IPS-NIHi11 (cell line): Measurements from ENCODE around the gene TMEM18.

Source experiments
- DNase-seq: peaks from one replicate; pipeline ENCODE4 v3.0.0; 2012; ENCODE audit warnings: mixed read lengths, low spot score

Gene TMEM18

DNA sequence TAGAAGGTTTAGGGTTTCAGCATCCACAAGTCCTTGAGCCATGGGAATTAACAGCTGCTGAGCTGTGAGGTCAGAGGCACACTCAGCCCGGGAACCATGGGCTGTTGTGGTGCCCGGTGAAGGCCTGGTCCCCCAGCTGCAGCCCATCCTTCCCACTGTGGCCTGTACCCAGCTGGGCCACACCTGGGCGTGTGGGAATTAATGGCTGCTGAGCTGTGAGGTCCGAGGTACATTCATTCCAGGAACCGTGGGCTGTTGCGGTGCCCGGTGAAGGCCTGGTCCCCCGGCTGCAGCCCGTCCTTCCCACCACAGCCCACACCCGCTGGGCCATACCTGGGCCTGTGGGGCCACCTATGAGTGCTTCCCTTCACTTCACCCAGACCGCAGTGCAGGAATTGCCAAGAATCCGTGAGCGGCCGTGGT lies 25.2 kb downstream of the TMEM18 start:
- DNase-seq = no peak

DNA sequence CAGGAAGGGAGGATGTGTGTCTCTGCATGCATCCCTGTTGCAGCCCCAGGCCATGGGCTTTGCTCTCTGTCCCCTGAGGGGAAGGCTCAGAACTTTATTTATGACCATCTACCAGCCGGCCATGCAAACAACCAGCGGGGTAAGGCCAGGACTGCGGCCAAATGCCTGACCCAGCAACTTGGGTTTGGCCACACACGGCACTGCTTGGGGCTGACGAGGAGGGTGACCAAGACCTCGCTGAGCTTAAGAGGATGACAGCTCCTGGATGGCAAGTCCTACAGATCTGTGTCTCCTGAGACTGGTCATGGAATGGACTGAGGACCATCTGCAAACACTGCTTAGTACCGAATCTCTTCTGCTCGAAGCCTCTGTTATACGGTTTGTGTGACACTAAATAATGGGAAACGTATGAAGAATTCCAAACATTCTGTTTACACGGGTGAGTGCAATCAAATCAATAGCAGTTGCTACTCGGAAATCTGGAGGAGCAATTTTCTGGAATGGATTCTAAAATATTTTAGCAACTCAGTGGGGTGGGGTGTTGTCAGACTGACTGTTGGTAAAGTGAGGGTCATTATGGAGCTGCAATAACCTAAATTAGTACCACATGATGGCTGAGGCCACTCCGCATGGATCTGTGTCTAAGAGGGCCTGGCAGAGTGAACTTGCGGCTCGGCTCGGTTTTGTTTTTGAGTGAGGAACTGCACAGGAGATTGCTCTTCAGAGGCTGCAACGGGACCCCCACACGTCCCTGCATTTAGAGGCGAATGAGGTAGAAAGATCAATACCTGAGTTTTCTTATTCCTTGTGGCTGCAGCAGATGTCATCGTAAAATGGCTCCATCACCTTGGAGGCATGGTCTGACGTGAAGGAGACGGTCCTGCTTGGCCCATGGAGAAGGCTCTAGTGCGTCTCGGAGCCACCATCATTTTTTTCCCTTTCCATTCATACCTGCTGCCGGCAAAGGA lies 26.6 kb downstream of the TMEM18 start:
- DNase-seq = no peak

DNA sequence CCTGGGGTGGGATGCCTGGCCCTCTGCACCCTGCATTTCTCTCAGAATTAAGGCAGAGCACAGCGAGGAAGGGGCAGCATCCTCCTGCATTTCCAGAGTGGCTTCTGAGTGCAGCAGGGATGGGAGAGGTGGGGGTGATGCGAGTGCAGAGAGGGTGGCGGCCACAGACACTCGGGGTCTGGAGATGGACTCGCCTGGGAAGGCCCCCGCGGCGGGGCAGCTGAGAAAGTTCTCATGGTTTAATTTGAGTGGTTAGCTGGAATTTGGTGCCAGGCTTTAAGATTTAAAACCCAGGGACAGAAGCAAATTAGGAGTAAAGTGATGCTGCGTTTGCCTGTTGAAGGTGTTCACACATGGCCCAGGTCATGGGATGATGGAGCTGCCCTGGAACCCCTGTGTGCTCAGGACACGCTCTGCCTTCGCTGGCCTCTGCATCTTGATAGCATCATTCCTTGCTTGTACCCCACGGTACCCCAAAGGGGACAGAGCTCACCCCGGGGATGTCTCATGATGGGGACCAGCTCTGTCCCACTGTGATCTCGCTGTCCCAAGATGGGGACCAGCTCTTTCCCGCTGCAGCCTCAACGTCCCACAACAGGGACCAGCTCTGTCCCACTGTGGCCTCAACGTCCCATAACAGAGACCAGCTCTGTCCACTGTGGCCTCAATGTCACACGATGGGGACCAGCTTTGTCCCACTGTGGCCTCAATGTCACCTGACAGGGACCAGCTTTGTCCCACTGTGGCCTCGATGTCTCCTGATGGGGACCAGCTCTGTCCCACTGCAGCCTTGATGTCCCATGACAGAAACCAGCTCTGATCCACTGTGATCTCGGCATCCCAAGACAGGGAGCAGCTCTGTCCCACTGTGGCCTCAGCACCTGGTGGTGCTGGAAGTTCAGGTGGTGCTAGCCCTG lies 27.5 kb downstream of the TMEM18 start:
- no peak for DNase-seq

DNA sequence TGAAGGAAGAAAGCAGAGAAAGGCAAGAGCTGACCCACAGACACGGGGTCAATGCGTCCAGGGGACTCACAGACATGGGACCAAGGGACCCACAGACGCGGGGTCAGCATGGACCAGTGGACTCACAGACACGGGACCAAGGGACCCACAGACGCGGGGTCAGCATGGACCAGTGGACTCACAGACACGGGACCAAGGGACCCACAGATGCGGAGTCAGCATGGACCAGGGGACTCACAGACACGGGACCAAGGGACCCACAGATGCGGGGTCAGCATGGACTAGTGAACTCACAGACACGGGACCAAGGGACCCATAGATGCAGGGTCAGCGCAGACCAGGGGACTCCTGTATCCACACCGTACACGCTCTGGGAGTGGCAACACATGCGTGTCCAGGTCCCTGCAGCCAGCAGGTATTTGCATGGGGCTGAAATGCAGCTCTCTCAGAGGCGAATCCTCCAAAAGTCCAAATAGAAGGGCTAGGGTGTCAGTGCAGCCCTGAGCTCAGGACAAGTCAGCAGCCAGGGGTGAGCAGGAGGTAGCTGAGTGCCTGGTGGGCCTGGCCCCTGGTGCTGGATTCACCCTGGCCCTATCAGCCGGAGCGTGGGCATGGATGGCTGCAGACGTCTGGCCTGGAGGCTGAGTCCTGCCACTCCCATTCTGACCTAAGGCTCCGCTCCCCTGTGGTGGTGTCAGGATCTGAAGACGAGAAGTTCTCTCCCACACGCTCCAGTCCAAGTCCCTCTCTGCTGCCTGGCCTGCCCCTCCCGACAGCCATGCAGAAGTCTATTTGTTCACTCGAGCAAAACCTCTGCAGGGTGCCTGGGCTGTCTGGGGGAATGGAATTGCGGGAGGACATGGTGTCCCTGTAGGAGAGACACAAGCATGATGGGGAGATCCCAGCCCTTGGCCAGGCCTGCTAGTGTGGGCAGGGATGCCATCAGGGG lies 28.5 kb downstream of the TMEM18 start:
- DNase-seq = no peak

DNA sequence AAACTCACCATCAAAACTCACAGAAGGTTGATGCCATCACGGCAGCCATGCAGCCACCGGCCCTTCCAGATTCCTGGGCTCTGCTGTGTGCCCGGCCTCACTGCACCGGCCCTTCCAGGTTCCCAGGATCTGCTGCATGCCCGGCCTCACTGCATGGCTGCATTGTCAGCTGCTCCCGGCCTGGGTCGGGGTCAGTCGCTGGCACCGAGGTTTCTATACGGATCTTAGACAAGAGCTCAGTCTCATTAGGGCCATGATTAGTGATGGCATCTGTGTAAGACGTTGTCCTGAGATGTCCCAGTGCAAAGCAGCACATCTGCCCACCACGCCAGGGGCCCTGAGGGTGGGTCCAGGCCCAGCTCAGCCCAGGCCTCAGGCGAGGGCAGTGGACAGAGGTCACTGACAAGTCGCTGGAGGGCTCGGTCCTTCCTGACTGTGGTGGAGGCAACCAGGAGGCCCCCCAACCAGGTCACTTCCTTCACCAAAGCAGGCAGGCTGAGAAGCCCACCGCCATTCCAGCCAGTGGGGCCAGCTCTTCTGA lies 29.4 kb downstream of the TMEM18 start:
- DNase-seq = no peak

DNA sequence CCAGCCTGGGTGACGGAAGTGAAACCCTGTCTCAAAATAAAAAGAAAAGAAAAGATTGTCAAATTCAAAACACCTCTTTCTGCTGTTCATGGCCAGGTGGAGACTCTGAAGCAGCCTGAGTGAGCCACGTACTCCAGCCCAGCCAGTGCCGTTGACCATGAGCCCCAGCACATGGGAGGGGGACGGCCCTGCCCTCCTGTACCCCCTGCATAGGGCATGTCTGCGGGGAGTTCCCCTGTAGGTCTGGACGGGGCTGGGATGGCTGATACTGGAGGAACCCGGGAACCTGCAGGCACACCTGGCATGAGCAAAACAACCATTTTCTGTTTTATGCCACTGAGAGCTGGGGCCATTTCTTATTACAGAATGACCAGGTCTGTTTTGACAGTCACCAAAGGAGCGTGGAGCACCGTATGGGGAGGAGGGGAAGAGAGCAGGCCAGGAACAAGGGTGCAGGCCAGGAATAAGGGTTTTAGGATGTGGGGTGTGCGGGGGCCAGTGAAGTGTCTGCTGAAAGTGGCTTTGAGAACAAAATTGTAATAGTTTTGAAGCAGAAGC lies 30.1 kb downstream of the TMEM18 start:
- no peak for DNase-seq

DNA sequence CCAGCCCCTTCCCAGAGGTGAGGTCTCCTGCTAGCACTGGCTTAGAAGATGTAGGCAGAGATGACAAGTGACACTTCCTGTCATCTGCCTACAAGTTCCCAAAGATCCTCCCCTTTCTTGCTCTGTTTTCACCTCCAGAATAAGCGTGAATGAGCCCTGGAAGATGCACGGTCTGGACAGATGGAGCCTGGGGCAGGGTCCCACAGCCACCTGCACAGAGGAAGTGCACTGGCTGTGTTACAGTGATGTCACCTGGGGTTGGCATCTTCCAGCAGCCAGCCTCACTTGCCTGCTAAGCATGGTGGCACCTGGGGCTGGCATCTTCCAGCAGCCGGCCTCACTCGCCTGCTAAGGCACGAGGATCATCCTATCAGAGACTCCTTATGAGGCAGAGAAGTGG lies 32.3 kb downstream of the TMEM18 start:
- no peak for DNase-seq

DNA sequence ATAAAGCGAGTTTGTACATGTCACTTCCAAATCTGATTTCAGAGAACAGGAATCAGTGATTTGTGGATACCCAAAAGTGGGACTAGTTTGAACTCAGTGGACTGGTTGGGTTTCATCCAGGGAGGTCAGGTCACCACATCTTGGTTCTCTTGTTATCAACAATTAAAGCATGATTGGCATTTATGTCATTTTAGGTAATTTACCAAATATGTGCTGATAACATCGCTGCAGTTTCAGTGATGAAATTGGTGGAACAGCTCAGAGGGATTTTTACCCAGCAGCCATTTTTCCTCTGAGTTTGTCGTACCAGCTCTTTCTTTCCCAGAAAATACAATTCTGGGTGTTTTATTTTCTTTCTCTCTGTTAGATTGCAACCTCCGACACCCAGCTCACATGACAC lies 33.4 kb downstream of the TMEM18 start:
- no peak for DNase-seq

DNA sequence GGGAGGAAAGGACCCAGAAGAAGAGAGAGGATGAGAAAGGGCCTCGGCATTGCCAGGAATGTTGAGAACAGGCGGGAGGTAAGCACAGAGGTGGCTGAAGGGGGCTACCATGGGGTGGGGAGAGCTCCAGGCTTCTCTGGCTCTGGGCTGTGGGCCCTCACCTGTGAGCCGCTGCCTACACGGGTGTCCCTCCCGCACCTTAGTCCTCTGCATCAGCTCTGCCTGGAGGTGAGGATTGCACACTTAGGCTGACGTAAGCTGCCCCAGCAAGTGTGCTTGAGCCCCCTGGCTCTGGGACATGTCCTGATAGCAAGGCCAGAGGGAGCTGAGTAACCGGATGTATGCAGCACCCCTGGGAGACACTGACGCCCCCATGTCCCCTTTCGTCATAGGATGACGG lies 33.9 kb downstream of the TMEM18 start:
- no peak for DNase-seq

DNA sequence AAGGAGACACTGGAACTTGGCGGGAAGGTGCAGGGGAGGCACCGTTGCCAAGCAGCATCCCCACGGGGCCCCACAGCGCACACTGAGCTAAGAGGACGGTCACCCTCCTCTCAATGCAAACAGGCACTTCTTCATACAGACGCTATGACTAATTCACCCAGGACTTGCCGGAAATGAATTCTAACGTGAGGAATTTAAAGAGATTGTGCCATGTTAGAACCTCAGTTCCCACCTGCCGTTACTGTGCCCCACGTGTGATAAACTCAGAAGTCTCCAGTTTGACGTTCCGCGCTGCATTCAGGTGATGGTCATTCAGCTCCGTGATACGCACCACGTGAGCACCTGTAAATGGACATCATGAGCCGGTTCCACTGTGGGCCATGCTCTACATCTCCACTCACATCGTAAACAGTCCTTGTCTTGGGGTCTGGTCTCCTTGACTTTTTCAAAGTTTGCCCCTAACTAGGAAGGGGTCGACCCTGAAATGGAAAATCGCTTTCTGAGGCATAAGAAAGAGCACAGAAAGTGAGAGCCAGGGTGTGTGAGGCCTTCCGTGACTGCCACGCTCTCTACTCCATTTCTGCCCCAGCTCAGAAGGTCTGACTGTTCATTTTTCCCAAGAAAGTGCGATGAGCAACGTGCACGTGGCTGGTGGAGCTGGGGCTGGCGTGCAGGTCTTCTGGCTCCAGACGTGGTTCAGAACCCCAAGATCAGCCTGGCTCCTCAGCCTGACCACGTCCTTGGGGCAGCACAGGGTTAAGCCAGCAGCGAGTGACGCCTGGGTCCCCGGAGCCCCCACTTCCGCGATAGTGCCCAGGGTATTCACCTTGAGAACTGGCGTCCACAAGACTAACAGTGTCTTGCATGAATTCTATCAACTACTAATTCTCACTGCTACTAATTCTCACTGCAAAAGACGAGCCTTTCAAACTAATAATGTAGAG lies 35.1 kb downstream of the TMEM18 start:
- DNase-seq = no peak

DNA sequence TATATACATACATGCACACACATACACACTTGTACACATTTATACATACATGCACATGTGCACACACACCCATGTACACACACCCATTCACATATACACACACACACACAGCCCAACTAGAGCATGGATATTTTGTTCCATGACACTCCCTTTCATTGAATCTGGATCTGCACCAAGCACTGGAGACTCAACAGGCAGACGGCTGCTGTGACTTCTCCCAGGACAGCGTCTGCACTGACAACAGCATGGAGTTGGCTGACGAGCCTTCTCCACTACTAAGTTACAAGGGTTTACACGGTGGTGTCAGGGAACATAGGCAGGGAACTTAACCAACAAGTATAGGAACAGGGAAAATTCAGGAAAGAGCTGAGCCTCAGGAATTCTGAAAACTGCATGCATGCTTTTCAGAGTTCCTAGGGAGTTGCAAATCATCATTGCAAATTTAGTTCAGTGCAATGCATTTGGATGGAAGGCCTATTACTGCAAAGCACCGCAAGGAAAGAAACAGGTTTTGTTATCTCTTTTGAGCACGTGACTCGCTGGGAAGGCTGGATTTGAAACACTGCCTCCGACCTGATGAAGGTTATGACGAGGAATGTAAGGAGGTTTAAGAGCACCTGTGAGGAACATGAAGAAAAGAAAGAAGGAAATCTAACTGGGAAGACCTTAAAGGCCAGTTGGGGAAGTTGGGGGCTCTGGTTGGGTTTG lies 35.9 kb downstream of the TMEM18 start:
- no peak for DNase-seq

DNA sequence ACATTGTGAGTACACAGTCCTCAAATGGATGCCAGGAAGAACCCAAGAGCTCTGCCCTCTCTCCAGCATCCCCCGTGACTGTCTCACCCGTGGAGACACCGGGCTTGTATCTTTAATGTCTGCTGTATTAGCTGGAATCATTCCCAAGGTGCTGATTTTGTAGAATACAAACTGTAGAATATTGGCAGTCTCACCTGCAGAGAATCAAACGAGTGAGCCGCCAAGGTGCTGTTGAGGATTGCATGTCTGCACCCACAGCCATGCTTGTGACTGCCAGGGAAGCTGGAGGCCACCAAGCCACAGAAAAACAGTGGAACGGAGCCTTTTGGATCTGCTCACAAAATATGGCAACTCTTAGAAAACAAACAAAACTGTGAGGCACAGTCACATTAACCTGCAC lies 37.5 kb downstream of the TMEM18 start:
- no peak for DNase-seq

DNA sequence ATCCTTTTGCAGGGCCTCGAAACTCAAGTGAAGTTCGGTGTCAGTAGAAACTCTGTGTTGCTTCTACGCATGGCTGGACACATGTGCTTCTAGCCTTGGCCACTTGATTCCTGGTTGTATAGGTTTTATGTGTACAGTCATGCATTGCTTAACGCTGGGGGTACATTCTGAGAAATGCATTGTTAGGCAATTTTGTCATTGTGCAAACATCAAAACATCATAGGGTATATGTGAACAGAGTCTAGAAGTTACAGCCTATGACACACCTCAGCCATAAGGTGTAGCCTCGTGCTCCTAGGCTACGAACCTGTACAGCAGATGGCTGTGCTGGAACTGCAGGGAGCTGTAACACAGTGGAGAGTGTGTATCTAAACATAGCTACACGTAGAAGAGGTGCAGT lies 39.4 kb downstream of the TMEM18 start:
- no peak for DNase-seq

DNA sequence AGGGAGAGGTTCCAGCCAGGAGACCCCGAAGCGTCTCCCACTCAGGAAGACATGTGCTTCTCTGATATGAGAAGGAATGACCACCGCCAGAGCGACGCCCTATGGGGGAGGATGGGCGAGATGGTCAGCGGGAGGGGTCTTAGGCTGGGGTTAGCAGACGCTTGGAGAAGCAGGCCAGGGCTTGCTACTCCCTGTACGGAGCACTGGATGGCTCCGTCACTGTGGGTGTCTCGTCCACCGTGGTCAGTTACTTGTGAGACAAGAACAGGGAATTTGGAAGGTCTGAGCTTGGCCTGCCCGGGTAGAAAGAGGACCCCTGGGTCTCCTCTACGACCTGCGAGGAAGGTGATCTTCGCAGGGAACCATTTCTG lies 39.8 kb downstream of the TMEM18 start:
- DNase-seq = no peak

DNA sequence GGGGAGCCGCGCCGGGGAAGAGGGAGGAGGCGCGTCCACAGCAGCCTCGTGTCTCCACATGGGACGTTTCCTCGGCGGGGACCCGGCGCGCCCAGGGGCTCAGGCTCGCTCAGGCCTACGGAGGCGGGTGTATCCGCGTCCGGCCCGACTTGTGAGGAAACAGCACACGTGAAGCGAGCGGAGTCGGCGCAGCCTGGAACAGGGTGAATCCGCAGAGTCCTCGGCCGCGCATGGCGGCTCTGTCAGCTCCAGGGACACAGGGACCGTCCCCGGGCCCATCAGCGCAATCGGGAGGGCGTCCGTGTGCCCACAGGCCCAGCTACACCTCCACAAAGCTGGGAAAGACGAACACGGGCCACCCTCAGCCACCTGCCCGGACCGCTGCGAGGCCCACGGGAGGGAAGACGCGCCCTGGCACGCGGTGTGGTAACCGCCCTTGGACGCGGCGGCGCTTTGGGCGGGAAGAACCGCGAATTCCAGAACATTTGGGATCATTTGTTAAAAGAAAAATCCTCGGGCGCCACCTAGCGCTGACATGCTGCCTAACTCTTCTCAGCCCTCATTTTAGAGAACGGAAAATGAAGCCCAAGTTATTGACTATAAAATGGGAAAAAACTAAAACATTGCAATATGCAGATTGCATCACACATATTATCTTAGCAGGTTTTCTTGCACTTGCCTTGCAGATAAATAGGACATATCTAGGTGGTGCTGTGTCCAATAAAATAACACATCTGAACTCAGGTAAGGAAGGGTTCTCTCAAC lies 40.4 kb downstream of the TMEM18 start:
- peak; percentile 87 for DNase-seq

DNA sequence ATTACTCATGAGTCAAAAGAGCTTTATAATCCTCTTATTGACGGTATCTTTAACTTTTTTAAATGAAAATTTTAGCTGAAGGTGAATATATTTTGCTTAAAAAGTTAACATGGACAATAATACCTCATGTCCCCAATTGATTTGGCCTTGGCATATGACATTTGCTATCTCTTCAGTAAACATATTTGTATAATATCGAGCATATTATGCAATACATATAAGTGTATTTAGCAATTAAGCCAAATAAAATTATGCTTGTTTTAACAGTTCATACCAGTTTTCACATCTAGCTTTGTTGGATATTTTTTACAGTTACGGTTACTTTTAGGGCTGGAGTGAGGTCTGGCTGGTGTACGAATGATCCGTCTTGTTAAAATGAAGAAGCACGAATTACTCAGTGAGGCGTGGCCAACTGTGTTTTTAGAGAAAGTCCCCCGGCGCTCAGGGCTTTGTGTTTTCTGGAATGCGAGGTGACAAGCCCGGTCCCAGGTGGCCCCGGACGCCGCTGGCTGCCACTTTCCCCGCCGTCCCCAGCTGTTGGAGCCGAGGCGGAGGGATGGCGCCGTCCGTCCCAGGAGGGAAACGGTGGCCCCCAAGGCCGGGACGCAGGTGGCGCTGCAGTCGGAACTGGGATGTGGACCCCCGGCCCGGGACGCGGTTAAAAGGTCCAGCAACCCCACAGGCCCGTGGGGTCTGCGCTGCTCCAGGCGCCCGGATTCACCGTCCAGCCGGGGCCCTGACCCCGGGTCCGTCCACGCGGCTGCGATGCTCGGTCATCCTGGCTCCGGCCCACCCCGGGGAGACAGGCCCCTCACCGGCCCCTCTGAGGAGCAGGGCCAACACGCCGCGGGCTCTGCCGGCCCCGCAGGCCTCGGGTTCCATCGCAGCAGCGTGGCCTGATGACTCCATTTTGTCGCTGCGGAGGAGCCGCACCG lies 41.3 kb downstream of the TMEM18 start:
- DNase-seq = no peak

DNA sequence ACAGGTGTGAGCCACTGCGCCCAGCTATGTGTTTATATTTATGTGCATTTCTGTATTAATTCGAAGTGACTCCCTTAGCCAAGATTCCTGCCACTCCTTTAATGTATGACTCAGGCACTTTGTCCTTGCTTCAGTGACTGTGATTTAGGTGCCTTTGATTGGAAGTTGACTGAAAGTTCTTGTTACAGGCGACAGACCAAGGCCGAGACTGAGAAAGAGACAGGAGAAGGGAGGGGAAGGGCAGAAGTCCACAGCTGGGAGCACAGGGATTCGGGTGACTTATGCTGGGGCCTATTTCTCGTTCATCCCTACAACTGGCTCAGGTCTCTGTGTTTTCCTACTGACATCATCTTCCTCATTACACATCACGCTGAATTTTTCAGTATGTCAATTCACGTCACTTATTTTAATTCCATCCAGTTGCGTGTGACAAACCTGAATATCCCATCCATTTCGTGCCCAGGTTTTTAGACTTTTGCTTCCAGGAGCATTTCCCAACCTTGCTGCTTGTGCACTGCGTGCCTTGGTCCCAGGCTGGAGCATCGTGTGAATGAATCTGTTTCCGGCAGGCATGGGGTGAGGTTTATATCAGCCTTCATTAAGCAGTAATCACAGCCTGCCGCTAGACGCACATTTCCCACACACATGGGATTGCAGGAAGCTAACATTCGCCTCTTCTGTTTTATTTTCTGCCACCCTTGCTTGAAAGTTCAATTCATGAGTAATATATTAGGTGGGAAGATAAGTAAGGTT lies 42.4 kb downstream of the TMEM18 start:
- no peak for DNase-seq
